Pancreas (tissue), 10 donors: Measurements from ENCODE around the gene GNPTAB. TPM values are rescaled to one million over a fixed set of nuclear protein-coding genes. Genes with fewer than 3 reads are reported as not detected.

Experiments used
- ATAC-seq, 4 donors: fragments of 200-7000 bp; cut with Tn5 transposase; one replicate each; pipeline versions ENCODE4 v1.8.0 to v1.9.1; 2020; ENCODE audit warnings: mild to moderate bottlenecking in 4 of 4, moderate library complexity in 4 of 4
- DNase-seq, 6 donors: peaks; one replicate each; pipeline ENCODE4 v3.0.0-alpha.2; 2020
- FAIRE-seq: peaks from 2 replicates; lab custom pipeline; 2012; peaks lifted over from hg19 to GRCh38; lab: Jason Lieb, UNC
- H3K27ac ChIP-seq, 4 donors: fragments of 200-600 bp; sonication (generic); 1 replicate in 3 of 4; 2 replicates in 1 of 4; pipeline versions ENCODE4 v1.5.0 to v1.8.0; 2020
- H3K27me3 ChIP-seq, 4 donors: fragments of 200-600 bp; one replicate each; pipeline ENCODE4 v1.8.0; 2021
- H3K36me3 ChIP-seq, 3 donors: fragments of 200-600 bp; sonication (generic) in 1 of 3; one replicate each; pipeline versions ENCODE4 v1.5.0 to v1.8.0; 2020 to 2021
- H3K4me1 ChIP-seq, 3 donors: fragments of 200-600 bp; one replicate each; pipeline ENCODE4 v1.8.0; 2021
- H3K4me3 ChIP-seq, 4 donors: fragments of 200-600 bp; sonication (generic) in 2 of 4; one replicate each; pipeline versions ENCODE4 v1.5.0 to v1.8.0; 2020 to 2021
- H3K9me3 ChIP-seq, 4 donors: fragments of 200-600 bp; one replicate each; pipeline ENCODE4 v1.8.0; 2021
- WGBS, 2 donors: extraction: QIAGEN DNeasy Blood & Tissue Kit; methylation state at CpG; one replicate each; pipeline ENCODE4 v1.1.7; 2013; 5-methylcytosine and 5-hydroxymethylcytosine counted together
- intact Hi-C, 3 donors: fragments of 100-400 bp; cut with DNase I; formaldehyde crosslinking; loops; one replicate each; pipeline versions ENCODE4 v1.11.1 to v1.14.2; 2022
- polyA plus RNA-seq, 2 donors: library from polyadenylated mRNA; stranded (reverse); fragments of 200-250 nt; gene quantifications; one replicate each; pipeline ENCODE4 v1.2.3, GENCODE V29; 2013
- total RNA-seq, 6 donors: library from RNA; stranded (reverse); fragmentation: NEBNext Ultra II Directional in 4 of 6; extraction: Animal tissue kit (Norgen Biotek cat#: 25700) in 4 of 6; gene quantifications; one replicate each; pipeline versions ENCODE4 v1.2.1 to v1.2.4, GENCODE V29; 2021 to 2023
- TF ChIP-seq, protein P1 (sequence below), 4 donors: fragments of 200-600 bp; sonication (generic) in 3 of 4; IDR thresholded peaks; one replicate each; pipeline versions ENCODE4 v1.5.0 to v1.8.0; 2021; ENCODE audit warnings: antibody characterized with exemption in 4 of 4
- donor health status: healthy with polysubstance abuse.
- donor health status: DM: no; HTN: no; CAD: no; lungs with moderate emphysema.
- donor health status: DM: no; HTN: no; CAD: no.
- donor health status: control.
- donor health status: control.
- donor health status: Bipolar disorder and iron deficiency.
- donor health status: DM: yes; HTN: yes; CAD: no.
- donor health status: DM: no; HTN: no; CAD: no.
- donor health status: DM: no; HTN: no; CAD: no.
- donor health status: DM: yes; HTN: yes; CAD: no.

GNPTAB gene
- total and polyA plus RNA-seq, 8 donors = 5.4 to 27.7 (median 12.2) TPM

DNA sequence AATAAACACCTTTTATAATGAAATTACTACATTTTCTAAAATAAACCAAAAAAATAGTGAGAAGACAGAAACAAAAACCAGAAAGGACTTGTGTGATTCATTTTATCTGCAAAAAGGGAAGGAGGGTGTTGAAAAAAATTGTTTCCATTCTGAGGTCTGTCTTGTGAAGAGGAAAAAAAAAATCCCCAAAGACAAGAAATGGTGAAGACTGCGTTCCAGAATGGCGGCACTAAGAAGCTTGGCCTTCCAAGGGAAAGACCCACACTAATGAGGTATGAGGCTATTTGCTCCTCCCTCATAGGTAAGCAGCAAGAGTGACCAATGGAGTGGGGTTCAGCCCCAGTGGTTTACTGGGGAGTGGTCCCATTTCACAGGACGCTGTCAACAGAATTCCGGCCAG, 35.0 kb downstream of the GNPTAB start:
- DNase-seq = no peak
- no peaks in the 10 kb centered on the region for H3K9me3 ChIP-seq
- TF ChIP-seq, protein P1, sequence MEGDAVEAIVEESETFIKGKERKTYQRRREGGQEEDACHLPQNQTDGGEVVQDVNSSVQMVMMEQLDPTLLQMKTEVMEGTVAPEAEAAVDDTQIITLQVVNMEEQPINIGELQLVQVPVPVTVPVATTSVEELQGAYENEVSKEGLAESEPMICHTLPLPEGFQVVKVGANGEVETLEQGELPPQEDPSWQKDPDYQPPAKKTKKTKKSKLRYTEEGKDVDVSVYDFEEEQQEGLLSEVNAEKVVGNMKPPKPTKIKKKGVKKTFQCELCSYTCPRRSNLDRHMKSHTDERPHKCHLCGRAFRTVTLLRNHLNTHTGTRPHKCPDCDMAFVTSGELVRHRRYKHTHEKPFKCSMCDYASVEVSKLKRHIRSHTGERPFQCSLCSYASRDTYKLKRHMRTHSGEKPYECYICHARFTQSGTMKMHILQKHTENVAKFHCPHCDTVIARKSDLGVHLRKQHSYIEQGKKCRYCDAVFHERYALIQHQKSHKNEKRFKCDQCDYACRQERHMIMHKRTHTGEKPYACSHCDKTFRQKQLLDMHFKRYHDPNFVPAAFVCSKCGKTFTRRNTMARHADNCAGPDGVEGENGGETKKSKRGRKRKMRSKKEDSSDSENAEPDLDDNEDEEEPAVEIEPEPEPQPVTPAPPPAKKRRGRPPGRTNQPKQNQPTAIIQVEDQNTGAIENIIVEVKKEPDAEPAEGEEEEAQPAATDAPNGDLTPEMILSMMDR (IDR thresholded peaks at IDR 0.05) = no peak
- no peak for FAIRE-seq
- H3K27me3 ChIP-seq = no peaks in the 10 kb centered on the region
- H3K4me1 ChIP-seq = no peaks in the 10 kb centered on the region
- WGBS, 2 donors = 92 to 95% methylated on average over 4 of the region's 4 CpGs
- H3K27ac ChIP-seq = no peak overlapping the region
- no peak overlapping the region for H3K4me3 ChIP-seq
- ATAC-seq = no peak
- no peaks in the 10 kb centered on the region for H3K36me3 ChIP-seq
- intact Hi-C loops = no loop called here

DNA sequence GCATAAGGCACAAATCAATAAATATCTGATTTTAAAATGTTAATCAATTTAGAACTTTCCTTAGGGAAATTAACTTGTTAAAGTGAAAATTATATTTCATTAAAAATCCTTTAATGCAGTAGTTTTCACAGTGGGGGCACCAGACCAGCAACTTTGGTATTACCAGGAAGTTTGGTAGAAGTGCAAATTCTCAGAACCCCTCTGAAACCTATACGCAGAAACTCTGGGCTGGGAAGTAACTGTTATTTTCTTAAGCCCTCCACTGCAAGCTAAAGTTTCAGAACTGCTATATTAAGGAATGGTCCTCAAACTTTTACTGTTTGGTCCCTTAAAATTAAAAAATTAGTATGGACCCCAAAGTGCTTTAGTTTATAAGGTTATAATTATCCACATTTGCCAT, 35.7 kb downstream of the GNPTAB start:
- no peak for ATAC-seq
- Histone ChIP-seq H3K27me3 (no peaks in the 10 kb centered on the region), H3K27ac (no peak overlapping the region), H3K9me3 (no peaks in the 10 kb centered on the region), H3K4me3 (no peak overlapping the region), H3K4me1 (no peaks in the 10 kb centered on the region), H3K36me3 (no peaks in the 10 kb centered on the region)
- 85 to 94% methylated on average over 1 of the region's 1 CpG for WGBS, 2 donors
- FAIRE-seq = no peak
- no peak for DNase-seq
- intact Hi-C loops = no loop called here
- TF ChIP-seq, protein P1 (IDR thresholded peaks at IDR 0.05) = no peak

DNA sequence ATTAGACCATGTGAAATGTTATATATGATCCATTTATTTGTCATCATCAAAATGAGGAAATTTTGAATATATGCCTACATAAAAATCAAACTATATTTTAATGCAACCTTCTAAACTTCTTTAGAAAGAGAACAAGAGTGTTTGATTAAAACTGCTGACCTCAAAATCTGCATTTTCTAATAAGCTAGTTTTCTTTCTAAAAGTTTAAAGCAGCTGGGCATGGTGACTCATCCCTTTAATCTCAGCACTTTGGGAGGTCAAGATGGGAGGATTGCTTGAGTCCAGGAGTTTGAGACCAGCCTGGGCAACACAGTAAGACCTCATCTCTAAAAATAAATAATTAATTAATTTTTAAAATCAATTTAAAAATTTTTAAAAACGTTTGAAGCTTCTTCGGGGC, 36.2 kb downstream of the GNPTAB start:
- Histone ChIP-seq H3K27ac (no peak overlapping the region), H3K4me1 (no peaks in the 10 kb centered on the region), H3K36me3 (no peaks in the 10 kb centered on the region), H3K27me3 (no peaks in the 10 kb centered on the region), H3K4me3 (no peak overlapping the region), H3K9me3 (no peaks in the 10 kb centered on the region)
- ATAC-seq (no peak), DNase-seq (no peak), FAIRE-seq (peak; percentile 17)
- TF ChIP-seq, protein P1 (IDR thresholded peaks at IDR 0.05) = no peak
- WGBS, 2 donors = 67 to 76% methylated on average over 2 of the region's 2 CpGs
- intact Hi-C loops = no loop called here

DNA sequence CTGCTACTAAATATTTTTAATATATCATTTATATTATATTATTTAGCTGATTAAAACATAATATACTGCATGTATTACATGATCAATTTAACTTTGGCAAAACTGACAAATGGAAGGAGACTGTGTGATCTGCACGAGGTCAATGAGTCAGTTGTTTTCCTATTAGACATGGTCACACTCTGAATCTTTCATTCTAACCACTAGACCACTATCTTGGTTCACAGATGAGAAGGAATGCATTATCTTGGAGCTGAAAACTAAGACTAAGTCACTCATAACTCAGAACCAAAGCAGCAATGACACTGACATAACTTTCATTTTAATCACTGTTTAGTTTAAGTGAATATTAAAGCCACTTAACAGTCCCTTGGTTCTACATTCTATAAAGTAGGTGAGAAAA, 37.4 kb downstream of the GNPTAB start:
- no peaks in the 10 kb centered on the region for H3K4me1 ChIP-seq
- TF ChIP-seq, protein P1 (IDR thresholded peaks at IDR 0.05) = no peak
- DNase-seq (no peak), ATAC-seq (no peak), FAIRE-seq (no peak)
- WGBS, 2 donors = 45 to 54% methylated on average over 1 of the region's 1 CpG
- no peak overlapping the region for H3K4me3 ChIP-seq
- H3K27ac ChIP-seq = no peak overlapping the region
- H3K36me3 ChIP-seq = no peaks in the 10 kb centered on the region
- intact Hi-C loops = no loop called here
- H3K9me3 ChIP-seq = no peaks in the 10 kb centered on the region
- H3K27me3 ChIP-seq = no peaks in the 10 kb centered on the region

DNA sequence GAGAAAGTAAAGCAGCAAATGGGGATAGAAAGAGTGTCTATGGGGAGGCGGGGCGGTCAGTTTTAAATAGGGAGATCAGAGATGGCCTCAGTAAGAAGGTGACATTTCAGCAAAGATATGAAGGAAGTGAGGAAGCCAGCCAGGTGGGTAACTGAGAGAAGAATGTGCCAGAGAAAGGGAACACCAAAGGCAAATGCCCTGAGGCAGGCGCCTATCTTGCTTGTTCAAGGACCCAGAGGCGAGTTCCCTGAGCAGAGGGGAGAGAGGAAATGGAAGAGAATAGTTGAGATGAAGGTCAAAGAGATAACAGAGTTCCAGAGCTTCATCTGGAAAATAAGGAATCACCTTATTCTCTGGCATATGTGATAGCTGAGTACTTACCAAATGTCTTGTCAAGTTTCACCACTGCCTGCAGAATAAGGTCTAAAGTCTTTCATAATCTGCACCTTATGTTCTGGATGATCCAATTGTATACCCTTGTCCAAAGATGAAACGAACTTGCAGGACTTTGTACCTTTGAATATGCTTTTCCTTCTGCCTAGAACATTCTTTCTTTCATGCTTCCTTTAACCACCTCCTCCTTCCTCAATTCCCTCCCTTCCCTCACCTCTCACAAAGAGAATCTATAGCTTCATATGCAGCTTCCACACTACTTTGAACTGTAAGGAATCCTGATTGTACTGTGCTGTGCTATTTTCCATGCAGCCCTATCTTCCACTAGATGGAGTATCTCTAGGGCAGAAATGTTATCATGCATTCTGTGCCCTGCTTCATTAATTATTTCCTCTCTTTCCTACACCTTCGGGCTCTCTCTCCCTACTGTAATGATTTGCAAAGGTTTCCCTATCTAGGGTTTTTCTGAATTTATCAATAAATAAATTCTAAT, 38.5 kb downstream of the GNPTAB start:
- intact Hi-C loops = no loop called here
- Histone ChIP-seq H3K36me3 (no peaks in the 10 kb centered on the region), H3K27me3 (no peaks in the 10 kb centered on the region), H3K4me1 (no peaks in the 10 kb centered on the region), H3K9me3 (no peaks in the 10 kb centered on the region), H3K4me3 (no peak overlapping the region), H3K27ac (no peak overlapping the region)
- DNase-seq = no peak
- FAIRE-seq = no peak
- peak in 3 of 4 donors; percentile 74 to 80 (median 77) for ATAC-seq
- WGBS, 2 donors = 65 to 67% methylated on average over 6 of the region's 6 CpGs
- TF ChIP-seq, protein P1 (IDR thresholded peaks at IDR 0.05) = no peak
